Spinal cord (tissue), 10 donors: Measurements from ENCODE around the gene ZNF804B. TPM values are rescaled to one million over a fixed set of nuclear protein-coding genes. Genes with fewer than 3 reads are reported as not detected.

Experiments
- DNase-seq, 6 donors: peaks; one replicate each; pipeline versions ENCODE4 v3.0.0 to v3.0.0-alpha.2; 2013 to 2015; ENCODE audit warnings: low spot score in 6 of 6, low read depth in 4 of 6
- H3K27ac ChIP-seq: one replicate; pipeline ENCODE4 v1.5.1; 2013; ENCODE audit warnings: low read depth, low read length, control low read depth
- H3K27me3 ChIP-seq: one replicate; pipeline ENCODE4 v1.6.1; 2013; ENCODE audit warnings: low read length; ENCODE audit not compliant: control insufficient read depth, insufficient read depth
- H3K36me3 ChIP-seq: one replicate; pipeline ENCODE4 v1.6.1; 2013; ENCODE audit warnings: low read length; ENCODE audit not compliant: control insufficient read depth, insufficient read depth
- H3K4me1 ChIP-seq: one replicate; pipeline ENCODE4 v1.6.1; 2013; ENCODE audit warnings: low read length; ENCODE audit not compliant: control insufficient read depth, insufficient read depth
- H3K4me3 ChIP-seq: one replicate; pipeline ENCODE4 v1.5.1; 2013; ENCODE audit warnings: low read depth, low read length, control low read depth
- H3K9me3 ChIP-seq: one replicate; pipeline ENCODE4 v1.6.1; 2013; ENCODE audit warnings: low read length; ENCODE audit not compliant: control insufficient read depth, insufficient read depth
- WGBS: methylation state at CpG from one replicate; pipeline ENCODE4 v1.1.5; 2013; ENCODE audit warnings: missing lambda C conversion rate; ENCODE audit not compliant: insufficient coverage; 5-methylcytosine and 5-hydroxymethylcytosine counted together
- polyA plus RNA-seq, 2 donors: library from polyadenylated mRNA; unstranded; fragments of 120-200 nt; gene quantifications; one replicate each; pipeline ENCODE4 v1.2.1, GENCODE V29; 2013; ENCODE audit not compliant: insufficient read length in 2 of 2
- total RNA-seq, 2 donors: library from RNA; depleted of rRNA in 1 of 2; stranded (reverse); fragments of 120-200 nt in 1 of 2; fragments of >200 nt in 1 of 2; gene quantifications; one replicate each; pipeline versions ENCODE4 v1.2.3 to v1.2.4, GENCODE V29; 2013 to 2014
- donor health status: healthy.

Gene ZNF804B
- total and polyA plus RNA-seq, 4 donors: 0.96 to 5.5 (median 2.2) TPM

DNA sequence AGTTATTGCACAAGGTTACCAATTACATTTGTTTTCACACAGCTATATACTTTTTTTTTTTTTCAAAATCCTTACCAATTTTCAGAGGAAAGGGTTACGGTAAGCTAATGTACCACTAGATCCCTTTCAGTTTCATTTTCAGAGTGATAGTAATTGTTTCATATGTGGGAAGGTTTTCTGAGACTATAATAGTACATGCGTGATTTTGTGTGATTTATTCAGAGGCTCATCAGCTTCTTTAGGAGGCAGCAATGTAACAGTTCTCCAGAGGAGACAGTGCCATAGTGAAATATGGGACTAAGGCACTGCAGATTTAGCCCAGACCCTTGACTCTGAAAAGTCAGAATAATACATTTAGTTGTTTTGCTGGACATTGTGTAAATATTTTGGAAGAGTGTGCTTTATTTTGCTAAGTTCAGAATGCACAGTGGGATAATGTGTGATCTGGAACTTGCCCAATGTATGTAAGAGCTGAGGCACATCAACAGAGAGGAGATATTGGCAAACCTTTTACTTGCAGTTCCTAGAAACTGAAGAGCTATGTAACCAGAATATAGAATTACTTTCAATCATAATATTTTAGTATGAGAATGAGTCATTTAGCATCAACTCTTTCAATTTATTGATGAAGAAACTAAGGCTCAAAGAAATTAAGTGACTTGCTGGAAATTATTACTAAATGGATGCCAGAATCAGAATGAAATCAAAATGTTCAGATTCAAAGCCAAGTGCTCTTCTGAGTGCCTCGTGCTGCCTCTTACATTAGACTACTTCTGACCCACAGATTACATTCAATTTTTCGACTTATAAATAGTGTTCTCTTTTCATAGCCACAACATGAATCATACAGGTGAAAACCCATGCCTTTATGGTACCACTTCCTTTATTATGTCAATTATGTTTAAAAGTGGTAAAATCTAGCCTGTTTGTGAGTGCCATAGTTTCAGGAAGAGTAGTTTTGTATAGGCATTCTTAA lies 243.8 kb downstream of the ZNF804B start:
- Histone ChIP-seq H3K4me1 (no peaks in the 10 kb centered on the region), H3K27ac (no peak overlapping the region), H3K36me3 (no peaks in the 10 kb centered on the region), H3K4me3 (no peak overlapping the region), H3K9me3 (no peaks in the 10 kb centered on the region), H3K27me3 (no peaks in the 10 kb centered on the region)
- peak in 3 of 6 donors; percentile 2 to 73 (median 9) for DNase-seq
- 68% methylated on average over 2 of the region's 4 CpGs for WGBS

GRCh38 chr7:89012016-89012415 lies 252.5 kb downstream of the ZNF804B start:
- Histone ChIP-seq H3K4me3 (no peak overlapping the region), H3K9me3 (no peaks in the 10 kb centered on the region), H3K36me3 (no peaks in the 10 kb centered on the region), H3K4me1 (no peaks in the 10 kb centered on the region), H3K27me3 (no peaks in the 10 kb centered on the region), H3K27ac (no peak overlapping the region)
- 68% methylated on average over 5 of the region's 5 CpGs for WGBS
- no peak for DNase-seq

- no peak overlapping the region for H3K27ac ChIP-seq
- no CpG with 5 or more reads among the region's 3 CpGs for WGBS
These were observed 258.2 kb downstream of the ZNF804B start for GRCh38 chr7:89017695-89018094.

GRCh38 chr7:89021741-89022140 lies 262.2 kb downstream of the ZNF804B start:
- Histone ChIP-seq H3K36me3 (no peaks in the 10 kb centered on the region), H3K4me3 (no peak overlapping the region), H3K27ac (no peak overlapping the region), H3K4me1 (no peaks in the 10 kb centered on the region), H3K27me3 (no peaks in the 10 kb centered on the region), H3K9me3 (no peaks in the 10 kb centered on the region)
- no CpG with 5 or more reads among the region's 1 CpG for WGBS
- no peak for DNase-seq

More at GRCh38 chr7:89017695-89018094, 258.2 kb downstream of the ZNF804B start:
- no peaks in the 10 kb centered on the region for H3K9me3 ChIP-seq
- no peaks in the 10 kb centered on the region for H3K36me3 ChIP-seq
- DNase-seq: no peak
- no peaks in the 10 kb centered on the region for H3K27me3 ChIP-seq
- no peak overlapping the region for H3K4me3 ChIP-seq
- H3K4me1 ChIP-seq: no peaks in the 10 kb centered on the region

- Histone ChIP-seq H3K27me3 (no peaks in the 10 kb centered on the region), H3K4me3 (no peak overlapping the region), H3K9me3 (no peaks in the 10 kb centered on the region), H3K4me1 (no peaks in the 10 kb centered on the region), H3K27ac (no peak overlapping the region), H3K36me3 (no peaks in the 10 kb centered on the region)
- DNase-seq: peak in 1 of 6 donors; percentile 13
These were observed 263.7 kb downstream of the ZNF804B start for GRCh38 chr7:89023206-89023605.

- H3K4me3 ChIP-seq: no peak overlapping the region
These were observed 264.4 kb downstream of the ZNF804B start for GRCh38 chr7:89023877-89024276.

GRCh38 chr7:89027781-89028180 lies 268.3 kb downstream of the ZNF804B start:
- no peaks in the 10 kb centered on the region for H3K27me3 ChIP-seq
- H3K4me3 ChIP-seq: no peak overlapping the region
- no peaks in the 10 kb centered on the region for H3K4me1 ChIP-seq
- no peak overlapping the region for H3K27ac ChIP-seq
- no peak for DNase-seq
- WGBS: no CpG with 5 or more reads among the region's 1 CpG
- no peaks in the 10 kb centered on the region for H3K9me3 ChIP-seq
- H3K36me3 ChIP-seq: no peaks in the 10 kb centered on the region

More at GRCh38 chr7:89023877-89024276, 264.4 kb downstream of the ZNF804B start:
- no CpG with 5 or more reads among the region's 1 CpG for WGBS
- H3K4me1 ChIP-seq: no peaks in the 10 kb centered on the region
- H3K27ac ChIP-seq: peak overlapping the region; percentile 3
- H3K36me3 ChIP-seq: no peaks in the 10 kb centered on the region
- H3K9me3 ChIP-seq: no peaks in the 10 kb centered on the region
- DNase-seq: no peak
- H3K27me3 ChIP-seq: no peaks in the 10 kb centered on the region

- H3K27me3 ChIP-seq: no peaks in the 10 kb centered on the region
- no peak for DNase-seq
- no peak overlapping the region for H3K27ac ChIP-seq
- no peaks in the 10 kb centered on the region for H3K36me3 ChIP-seq
- no peaks in the 10 kb centered on the region for H3K4me1 ChIP-seq
- no peaks in the 10 kb centered on the region for H3K9me3 ChIP-seq
- no peak overlapping the region for H3K4me3 ChIP-seq
- no CpG with 5 or more reads among the region's 4 CpGs for WGBS
These were observed 268.8 kb downstream of the ZNF804B start for GRCh38 chr7:89028319-89028718.

DNA sequence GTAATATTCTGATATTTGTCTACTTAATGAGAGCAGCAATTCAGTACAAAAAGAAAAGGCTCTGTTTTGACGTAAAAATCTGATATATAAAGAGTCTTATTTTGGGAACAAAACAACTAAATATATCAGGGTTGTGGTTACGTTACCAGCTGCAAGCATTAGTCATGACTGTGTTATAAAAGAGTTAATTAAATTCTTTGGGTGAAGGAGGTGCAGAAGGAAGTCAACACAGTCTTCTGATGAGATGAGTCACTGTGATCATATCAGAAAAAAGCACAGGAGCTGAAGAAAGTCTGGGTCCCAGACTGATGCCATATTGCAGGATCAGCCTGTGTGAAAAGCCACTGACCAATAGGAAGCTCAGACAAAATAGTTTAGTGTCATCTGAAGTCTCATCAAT lies 270.4 kb downstream of the ZNF804B start:
- Histone ChIP-seq H3K27ac (no peak overlapping the region), H3K4me1 (no peaks in the 10 kb centered on the region), H3K36me3 (no peaks in the 10 kb centered on the region), H3K27me3 (no peaks in the 10 kb centered on the region), H3K9me3 (no peaks in the 10 kb centered on the region), H3K4me3 (no peak overlapping the region)
- WGBS: 100% methylated on average over 1 of the region's 2 CpGs
- DNase-seq: no peak

GRCh38 chr7:89041240-89041639 lies 281.7 kb downstream of the ZNF804B start:
- no peak overlapping the region for H3K27ac ChIP-seq
- H3K9me3 ChIP-seq: peaks cover 16% of the 10 kb centered on the region
- DNase-seq: no peak
- H3K36me3 ChIP-seq: no peaks in the 10 kb centered on the region
- 88% methylated on average over 1 of the region's 1 CpG for WGBS
- H3K4me1 ChIP-seq: no peaks in the 10 kb centered on the region
- no peak overlapping the region for H3K4me3 ChIP-seq
- H3K27me3 ChIP-seq: no peaks in the 10 kb centered on the region
